H9 (cell line): ENCODE data around the gene EVC. TPM values are rescaled to one million over a fixed set of nuclear protein-coding genes. Genes with fewer than 3 reads are reported as not detected.

ENCODE experiments used
- DNase-seq: peaks from one replicate; pipeline ENCODE4 v3.0.0-alpha.2; 2017
- H2AFZ ChIP-seq: one replicate; pipeline ENCODE4 v1.6.1; 2013; ENCODE audit warnings: mild to moderate bottlenecking, low read length, control low read depth, moderate library complexity
- H2AK5ac ChIP-seq: 2 replicates; pipeline ENCODE4 v1.6.1; 2013; ENCODE audit warnings: low read length, control low read depth, mixed read lengths; ENCODE audit not compliant: insufficient read length
- H2BK120ac ChIP-seq: one replicate; pipeline ENCODE4 v1.6.1; 2013; ENCODE audit warnings: low read depth, mild to moderate bottlenecking, low read length, control low read depth, inconsistent platforms; ENCODE audit not compliant: poor library complexity, severe bottlenecking
- H2BK12ac ChIP-seq: 2 replicates; pipeline ENCODE4 v1.6.1; 2013; ENCODE audit warnings: low read length, control low read depth, mixed read lengths, low read depth; ENCODE audit not compliant: insufficient read length
- H2BK15ac ChIP-seq: 2 replicates; pipeline ENCODE4 v1.6.1; 2013; ENCODE audit warnings: low read depth, low read length, control low read depth
- H2BK20ac ChIP-seq: one replicate; pipeline ENCODE4 v1.6.1; 2013; ENCODE audit warnings: low read depth, mild to moderate bottlenecking, low read length, control low read depth, inconsistent platforms; ENCODE audit not compliant: poor library complexity, severe bottlenecking
- H2BK5ac ChIP-seq: 2 replicates; pipeline ENCODE4 v1.6.1; 2013; ENCODE audit warnings: low read length, control low read depth, mixed read lengths; ENCODE audit not compliant: insufficient read length
- H3K14ac ChIP-seq: 2 replicates; pipeline ENCODE4 v1.6.1; 2013; ENCODE audit warnings: low read length, control low read depth; ENCODE audit not compliant: insufficient read depth
- H3K18ac ChIP-seq: 2 replicates; pipeline ENCODE4 v1.6.1; 2013; ENCODE audit warnings: low read depth, mild to moderate bottlenecking, mixed read lengths, low read length, control low read depth; ENCODE audit not compliant: insufficient read length
- H3K23ac ChIP-seq: 2 replicates; pipeline ENCODE4 v1.6.1; 2013; ENCODE audit warnings: low read length, control low read depth, mixed read lengths, low read depth; ENCODE audit not compliant: insufficient read length
- H3K23me2 ChIP-seq: 2 replicates; pipeline ENCODE4 v1.6.1; 2013; ENCODE audit warnings: low read depth, mild to moderate bottlenecking, mixed read lengths, low read length, control low read depth; ENCODE audit not compliant: insufficient read length, poor library complexity, severe bottlenecking
- H3K27ac ChIP-seq: 2 replicates; pipeline ENCODE4 v1.5.1; 2013; ENCODE audit warnings: low read length, control low read depth, mixed read lengths, low read depth; ENCODE audit not compliant: insufficient read length
- H3K27me3 ChIP-seq: 2 replicates; pipeline ENCODE4 v1.6.1; 2013; ENCODE audit warnings: low read length, control low read depth, inconsistent platforms; ENCODE audit not compliant: insufficient read depth
- H3K4ac ChIP-seq: 2 replicates; pipeline ENCODE4 v1.6.1; 2013; ENCODE audit warnings: low read depth, mild to moderate bottlenecking, control low read depth, inconsistent platforms, low read length, moderate library complexity
- H3K4me1 ChIP-seq: 2 replicates; pipeline ENCODE4 v1.6.1; 2013; ENCODE audit warnings: low read length, control low read depth, inconsistent platforms; ENCODE audit not compliant: insufficient read depth
- H3K4me2 ChIP-seq: 2 replicates; pipeline ENCODE4 v1.6.1; 2013; ENCODE audit warnings: low read length, control low read depth, mixed read lengths; ENCODE audit not compliant: insufficient read length, insufficient read depth
- H3K56ac ChIP-seq: 2 replicates; pipeline ENCODE4 v1.6.1; 2013; ENCODE audit warnings: low read depth, mild to moderate bottlenecking, mixed read lengths, low read length, control low read depth; ENCODE audit not compliant: insufficient read length
- H3K79me1 ChIP-seq: 2 replicates; pipeline ENCODE4 v1.6.1; 2013; ENCODE audit warnings: low read depth, mild to moderate bottlenecking, moderate library complexity, low read length, control low read depth, inconsistent platforms; ENCODE audit not compliant: insufficient read depth, poor library complexity, severe bottlenecking
- H3K79me2 ChIP-seq: 2 replicates; pipeline ENCODE4 v1.6.1; 2013; ENCODE audit warnings: low read length, control low read depth, inconsistent platforms; ENCODE audit not compliant: insufficient read depth
- H3K9ac ChIP-seq: 2 replicates; pipeline ENCODE4 v1.6.1; 2013; ENCODE audit warnings: low read length, control low read depth, mixed read lengths; ENCODE audit not compliant: insufficient read length; ENCODE audit errors: extremely low read depth
- H3K9me3 ChIP-seq: one replicate; pipeline ENCODE4 v1.6.1; 2013; ENCODE audit warnings: low read depth, low read length, inconsistent platforms; ENCODE audit not compliant: control insufficient read depth
- H3T11ph ChIP-seq: one replicate; pipeline ENCODE4 v1.6.1; 2013; ENCODE audit warnings: mild to moderate bottlenecking, low read length, control low read depth, inconsistent platforms
- H4K20me1 ChIP-seq: one replicate; pipeline ENCODE4 v1.6.1; 2013; ENCODE audit not compliant: control insufficient read depth, insufficient read length, insufficient read depth
- H4K5ac ChIP-seq: 2 replicates; pipeline ENCODE4 v1.6.1; 2013; ENCODE audit warnings: low read depth, mild to moderate bottlenecking, mixed read lengths, low read length, control low read depth; ENCODE audit not compliant: insufficient read length
- H4K8ac ChIP-seq: replicated peaks from 2 replicates; pipeline ENCODE4 v1.6.1; 2013; ENCODE audit warnings: low read length, control low read depth, mixed read lengths, low read depth; ENCODE audit not compliant: insufficient read length
- H4K91ac ChIP-seq: 2 replicates; pipeline ENCODE4 v1.6.1; 2013; ENCODE audit warnings: low read depth, mild to moderate bottlenecking, moderate library complexity, mixed read lengths, low read length, control low read depth; ENCODE audit not compliant: insufficient read length
- H3K27ac Mint-ChIP-seq, 3 experiments: 2 replicates in 2 of 3; 3 replicates in 1 of 3; pipeline ENCODE4 v1.8.0; 2020 to 2021; ENCODE audit warnings: mixed read lengths in 3 of 3, mild to moderate bottlenecking in 1 of 3, moderate library complexity in 1 of 3
- H3K27me3 Mint-ChIP-seq: 2 replicates; pipeline ENCODE4 v1.8.0; 2021; ENCODE audit warnings: low read depth, mild to moderate bottlenecking, moderate library complexity, mixed read lengths
- H3K36me3 Mint-ChIP-seq, 3 experiments: 2 replicates in 2 of 3; 3 replicates in 1 of 3; pipeline ENCODE4 v1.8.0; 2020 to 2021; ENCODE audit warnings: low read depth in 3 of 3, mixed read lengths in 3 of 3; ENCODE audit not compliant: insufficient read depth in 1 of 3
- H3K4me1 Mint-ChIP-seq, 2 experiments: 2 replicates each; pipeline ENCODE4 v1.8.0; 2020; ENCODE audit warnings: mixed read lengths in 2 of 2
- H3K4me3 Mint-ChIP-seq, 2 experiments: 2 replicates in 1 of 2; 3 replicates in 1 of 2; pipeline ENCODE4 v1.8.0; 2020 to 2021; ENCODE audit warnings: mild to moderate bottlenecking in 2 of 2, mixed read lengths in 2 of 2, moderate library complexity in 1 of 2
- H3K9me3 Mint-ChIP-seq, 2 experiments: 2 replicates in 1 of 2; 3 replicates in 1 of 2; pipeline ENCODE4 v1.8.0; 2020; ENCODE audit warnings: mild to moderate bottlenecking in 2 of 2, mixed read lengths in 2 of 2, moderate library complexity in 1 of 2
- CTCF ChIP-seq: fragments of 200-600 bp; sonication (generic); conservative IDR thresholded peaks from 3 replicates; pipeline ENCODE4 v1.8.0; 2021; ENCODE audit warnings: antibody characterized with exemption, mild to moderate bottlenecking
- WGBS: extraction: QIAGEN DNeasy Blood & Tissue Kit; methylation state at CpG from one replicate; pipeline ENCODE4 v1.1.7; 2013; ENCODE audit warnings: missing lambda C conversion rate, low lambda C conversion rate, mixed read lengths; ENCODE audit not compliant: insufficient read length; ENCODE audit errors: extremely low coverage; 5-methylcytosine and 5-hydroxymethylcytosine counted together
- total RNA-seq: library from RNA; stranded (reverse); gene quantifications from 2 replicates; pipeline ENCODE4 v1.2.1, GENCODE V29; 2021

EVC gene
- total RNA-seq, 1 experiment from 2014 or later: 10.1 TPM

- Histone ChIP-seq H3K79me2 (no peaks in the 10 kb centered on the region), H2BK120ac (no peak overlapping the region), H4K20me1 (no peaks in the 10 kb centered on the region), H4K91ac (no peak overlapping the region), H2AK5ac (no peak overlapping the region), H4K5ac (no peak overlapping the region), H4K8ac (no peak overlapping the region), H2AFZ (no peak overlapping the region), H3K9ac (no peak overlapping the region), H3K23me2 (no peaks in the 10 kb centered on the region), H3K14ac (no peak overlapping the region), H3K79me1 (no peaks in the 10 kb centered on the region), H3K4me1 (no peaks in the 10 kb centered on the region), H2BK5ac (no peak overlapping the region), H3K4ac (no peak overlapping the region), H2BK15ac (no peak overlapping the region), H3K27me3 (no peaks in the 10 kb centered on the region), H3K23ac (no peak overlapping the region), H3K56ac (no peak overlapping the region), H2BK12ac (no peak overlapping the region), H3K4me2 (no peak overlapping the region), H2BK20ac (no peak overlapping the region), H3K27ac (no peak overlapping the region), H3T11ph (no peak overlapping the region), H3K9me3 (no peaks in the 10 kb centered on the region), H3K18ac (no peak overlapping the region)
- WGBS: no CpG with 5 or more reads among the region's 6 CpGs
- no peak overlapping the region for H3K4me3 Mint-ChIP-seq
- peaks cover 2% of the 10 kb centered on the region; the same call in 1 of the 2 replicates for H3K27me3 Mint-ChIP-seq
- H3K9me3 Mint-ChIP-seq: 0 out of 5 replicates have a peak, but pooled peaks cover 0 to 3% of the 10 kb centered on the region in 2 experiments
- no peak for TF ChIP-seq CTCF
- H3K36me3 Mint-ChIP-seq: peaks cover 11 to 68% (median 46%) of the 10 kb centered on the region in 3 experiments
- peaks cover 0 to 4% of the 10 kb centered on the region in 2 experiments; a peak in 1 of 4 replicates for H3K4me1 Mint-ChIP-seq
- H3K27ac Mint-ChIP-seq: peak overlapping the region in 1 of 3 experiments; percentile 23; a peak in 1 of 7 replicates
- no peak for DNase-seq
Observed at GRCh38 chr4:5686338-5686737, 24.7 kb upstream of the EVC start.
